GM18951 (cell line): ENCODE measurements around the gene DPYSL3.

ENCODE experiments used
- POLR2A ChIP-seq: IDR thresholded peaks from 4 replicates; pipeline ENCODE4 v1.6.1; 2011; ENCODE audit warnings: mild to moderate bottlenecking; ENCODE audit not compliant: insufficient read length, insufficient read depth; ENCODE audit errors: extremely low read depth
- in situ Hi-C: fragments of 300-500 bp; cut with MboI; formaldehyde crosslinking; loops from one replicate; pipeline ENCODE4 v1.12.0; 2022; ENCODE audit warnings: low sequenced_read_pairs, mixed read lengths, inconsistent platforms; ENCODE audit not compliant: unreplicated experiment

DPYSL3 gene

DNA sequence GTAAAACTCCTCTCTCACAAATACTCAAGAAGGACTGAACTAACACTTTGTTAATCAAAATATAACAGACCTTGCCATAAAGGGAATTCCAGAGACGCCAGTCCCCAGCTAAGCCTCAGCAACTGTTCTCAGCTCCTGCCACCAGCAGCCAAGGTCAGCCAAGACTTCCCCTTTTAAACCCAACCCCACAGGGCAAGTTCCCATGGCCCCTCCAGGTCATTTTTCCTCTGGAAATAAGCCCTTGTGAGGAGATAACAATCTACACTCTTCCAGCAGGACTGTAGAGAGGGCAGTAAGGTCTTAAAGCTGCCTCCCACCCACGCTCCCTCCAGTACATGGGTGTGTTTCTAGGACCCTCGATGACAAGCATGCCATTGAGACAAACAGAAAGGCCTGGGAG lies 78.3 kb downstream of the DPYSL3 start:
- in situ Hi-C loops = no loop called here
- TF ChIP-seq POLR2A = no peak

DNA sequence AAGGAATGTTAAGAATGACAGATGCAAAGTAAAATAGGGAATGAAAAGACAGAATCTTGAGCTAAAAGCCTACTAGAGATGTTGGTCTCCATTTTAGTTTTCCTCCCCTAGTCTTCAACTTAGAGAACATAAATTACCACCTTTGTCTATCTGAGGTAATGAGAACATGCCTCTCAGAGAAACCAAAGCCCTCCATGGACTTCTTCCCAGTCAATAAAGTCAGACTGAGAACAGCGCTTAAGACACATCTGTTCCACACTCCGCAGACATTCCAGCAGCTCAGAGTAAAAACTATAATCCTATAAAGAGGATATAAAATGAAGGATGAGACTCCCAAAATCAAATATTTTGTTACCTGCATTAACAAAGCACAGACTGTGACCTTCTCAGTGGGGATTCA lies 79.2 kb downstream of the DPYSL3 start:
- in situ Hi-C loops = no loop called here
- no peak for TF ChIP-seq POLR2A

DNA sequence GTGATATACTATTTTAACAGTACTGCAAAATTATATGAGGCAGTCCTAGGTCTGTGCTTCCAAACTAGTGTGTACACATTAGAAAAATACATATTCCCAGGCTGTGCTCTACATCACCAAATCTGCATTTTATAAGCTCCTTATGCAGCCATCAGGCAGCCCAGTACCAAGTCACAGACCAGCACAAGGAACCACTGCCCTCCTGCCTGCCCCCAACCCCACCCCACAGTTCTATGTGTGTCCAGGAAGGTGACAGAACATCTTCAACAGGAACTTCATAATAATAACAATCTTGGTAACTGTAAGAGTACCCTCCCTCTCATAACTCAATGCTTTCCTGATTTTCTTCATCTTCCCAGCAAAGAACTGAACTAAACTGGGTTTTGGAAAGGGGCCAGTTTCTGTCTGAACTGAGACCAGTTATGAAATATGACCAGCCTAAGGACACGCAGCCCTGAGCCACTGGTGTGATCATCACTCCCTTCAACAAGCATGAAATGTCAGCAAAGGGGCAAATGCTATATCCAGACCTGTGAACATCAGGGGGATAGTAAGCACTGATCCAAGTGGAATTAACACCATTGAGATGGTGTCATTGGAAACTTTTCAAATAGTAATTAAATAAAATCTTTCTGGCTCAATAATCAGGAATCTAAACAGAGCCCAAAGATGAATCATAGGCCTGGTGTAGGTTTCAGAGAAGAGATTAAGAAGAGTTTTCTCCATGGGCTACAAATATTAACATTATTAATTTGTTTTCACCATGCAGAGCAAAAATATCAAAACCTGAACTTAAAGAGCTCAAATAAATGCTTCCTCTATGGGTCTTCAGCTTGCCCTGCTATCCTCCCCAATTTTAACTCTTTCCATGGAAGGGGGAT lies 82.1 kb downstream of the DPYSL3 start:
- no peak for TF ChIP-seq POLR2A
- in situ Hi-C loops = no loop called here

DNA sequence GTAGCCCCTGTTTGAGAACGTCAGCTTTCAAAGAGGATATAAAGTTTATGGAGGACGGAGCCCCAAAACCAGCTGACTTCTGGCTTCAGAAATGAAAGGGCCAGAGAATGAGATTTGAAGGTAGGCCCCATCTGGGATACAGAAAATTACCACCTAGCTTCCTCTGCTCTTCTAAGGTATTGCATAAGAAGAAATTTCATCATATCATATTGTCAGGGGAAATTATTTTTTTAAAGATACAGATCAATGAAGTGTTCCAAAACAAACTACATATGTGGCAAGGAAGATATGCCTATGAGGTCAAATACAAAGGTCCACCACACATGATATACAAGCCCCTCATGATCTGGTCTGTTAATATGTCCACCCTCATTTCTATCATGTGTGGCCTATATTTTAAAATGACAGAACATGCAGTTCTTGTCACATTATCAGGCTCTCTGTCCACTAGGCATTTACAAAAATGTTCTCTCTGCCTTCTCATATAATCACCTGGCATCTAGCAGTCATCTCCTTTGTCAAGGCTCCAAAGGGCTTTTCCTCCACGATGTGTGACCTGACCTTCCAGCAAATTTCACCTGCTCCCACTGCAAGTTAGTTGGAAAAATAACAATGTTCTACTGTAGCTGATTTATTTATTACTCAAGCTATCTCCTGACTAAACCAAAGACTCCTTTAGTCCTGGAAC lies 83.1 kb downstream of the DPYSL3 start:
- TF ChIP-seq POLR2A = no peak
- in situ Hi-C loops = no loop called here

DNA sequence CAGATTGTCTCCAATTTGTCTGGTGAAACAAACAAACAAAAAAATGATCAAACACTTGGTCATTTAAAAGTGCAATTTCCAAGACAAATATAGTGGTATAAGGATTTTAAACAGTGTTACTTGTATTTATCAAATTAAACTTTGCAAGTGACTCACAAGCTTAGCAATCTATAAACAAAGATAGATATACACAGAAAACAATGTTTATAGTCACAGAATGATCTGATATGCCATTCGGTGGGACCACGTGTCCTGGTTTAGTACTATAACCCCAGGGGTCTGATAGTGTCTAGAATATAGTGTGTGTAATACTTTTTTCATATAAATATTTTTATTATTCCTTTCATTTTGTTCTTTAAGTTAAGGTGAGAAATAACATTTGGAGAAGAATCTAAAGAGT lies 91.3 kb downstream of the DPYSL3 start:
- in situ Hi-C loops = no loop called here
- TF ChIP-seq POLR2A = no peak

DNA sequence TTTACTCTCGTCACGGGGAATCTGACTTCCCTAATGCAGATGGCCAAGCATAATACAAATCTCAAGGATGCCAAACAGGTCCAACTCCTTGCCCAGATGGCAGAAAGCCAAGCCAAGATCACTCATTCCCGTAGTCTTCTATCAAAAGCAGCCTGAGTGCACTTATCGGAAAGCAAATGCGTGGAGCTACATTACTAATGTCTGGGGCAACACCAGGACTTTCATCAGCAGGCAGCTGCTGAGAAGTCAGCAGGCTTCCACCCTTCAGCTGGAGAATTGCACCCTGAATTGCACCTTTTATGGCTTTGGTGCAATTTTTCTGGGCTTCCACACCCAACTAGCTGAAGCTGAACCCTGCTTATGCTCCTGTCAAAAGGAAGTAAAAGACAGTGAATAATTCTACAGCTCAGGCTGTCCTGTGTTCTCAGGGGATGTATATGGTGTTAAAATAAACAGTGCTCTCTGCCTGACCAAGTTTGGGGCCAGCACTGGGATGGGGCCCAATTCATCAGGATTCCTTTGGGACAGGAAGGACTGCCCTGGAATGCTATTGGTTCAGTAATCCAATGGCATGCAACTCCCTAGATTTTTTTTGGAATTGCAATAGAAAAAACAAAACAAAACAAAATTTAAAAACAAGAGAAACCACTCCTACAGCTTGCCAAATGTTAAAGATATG lies 92.6 kb downstream of the DPYSL3 start:
- in situ Hi-C loops = no loop called here

DNA sequence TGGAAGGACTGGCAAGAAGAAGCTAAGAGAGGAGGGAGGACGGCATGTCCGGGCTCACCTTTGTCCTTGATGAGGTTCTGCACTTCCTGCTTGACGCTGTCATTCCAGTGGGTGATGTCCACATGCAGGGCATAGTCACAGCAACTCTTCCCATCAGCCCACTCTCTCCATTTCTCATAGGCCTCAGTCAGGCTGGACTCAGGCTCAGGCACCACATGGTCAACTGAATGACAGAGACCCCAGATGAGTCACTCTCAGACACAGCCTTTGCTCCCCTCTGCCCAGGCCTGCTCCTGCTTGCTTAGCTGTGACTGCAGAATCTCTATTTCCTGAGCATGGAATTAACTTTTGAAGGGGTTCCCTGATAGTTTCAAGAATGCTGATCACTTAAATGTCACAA lies 94.2 kb downstream of the DPYSL3 start:
- in situ Hi-C loops = no loop called here
- TF ChIP-seq POLR2A = no peak

More for the DNA sequence above, 92.6 kb downstream of the DPYSL3 start:
- no peak for TF ChIP-seq POLR2A

DNA sequence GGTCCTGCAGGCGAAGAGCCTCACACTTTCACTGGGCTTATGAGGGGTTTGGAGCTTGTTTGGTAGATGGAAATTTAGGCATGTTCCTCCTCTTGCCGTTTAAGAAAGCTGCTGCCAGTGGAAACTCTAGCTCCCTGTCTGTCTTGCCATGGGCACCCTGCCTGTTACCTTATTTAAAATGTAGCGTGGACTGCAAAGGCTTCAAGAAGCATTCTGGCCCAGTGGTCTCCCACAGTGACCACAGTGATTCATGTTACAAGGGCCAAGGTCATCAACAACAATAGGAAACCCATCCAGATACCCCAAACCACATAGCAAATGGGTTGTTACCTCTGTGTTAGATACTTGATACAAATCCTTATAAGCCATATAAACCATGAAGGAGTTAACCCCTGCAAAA lies 96.6 kb downstream of the DPYSL3 start:
- no peak for TF ChIP-seq POLR2A
- in situ Hi-C loops = no loop called here

DNA sequence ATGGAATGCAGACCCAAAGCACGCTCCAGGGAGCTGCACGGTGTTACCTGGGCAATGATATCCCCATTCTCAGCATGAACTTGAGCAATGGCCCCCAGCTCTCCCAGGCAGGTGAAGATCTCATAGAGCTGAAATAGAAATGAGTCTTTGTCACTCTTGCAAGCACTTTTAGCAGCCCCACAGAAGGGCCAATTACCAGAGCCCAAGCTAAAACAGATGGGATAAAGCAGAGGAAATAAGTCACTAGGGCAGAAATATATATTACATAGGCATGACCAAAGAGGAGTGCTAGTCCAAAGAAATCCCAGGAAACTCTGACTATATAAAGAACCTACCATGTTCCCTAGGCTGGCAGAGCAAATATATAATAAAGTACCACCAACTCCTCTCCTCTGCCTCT lies 97.3 kb downstream of the DPYSL3 start:
- no peak for TF ChIP-seq POLR2A
- in situ Hi-C loops = no loop called here

DNA sequence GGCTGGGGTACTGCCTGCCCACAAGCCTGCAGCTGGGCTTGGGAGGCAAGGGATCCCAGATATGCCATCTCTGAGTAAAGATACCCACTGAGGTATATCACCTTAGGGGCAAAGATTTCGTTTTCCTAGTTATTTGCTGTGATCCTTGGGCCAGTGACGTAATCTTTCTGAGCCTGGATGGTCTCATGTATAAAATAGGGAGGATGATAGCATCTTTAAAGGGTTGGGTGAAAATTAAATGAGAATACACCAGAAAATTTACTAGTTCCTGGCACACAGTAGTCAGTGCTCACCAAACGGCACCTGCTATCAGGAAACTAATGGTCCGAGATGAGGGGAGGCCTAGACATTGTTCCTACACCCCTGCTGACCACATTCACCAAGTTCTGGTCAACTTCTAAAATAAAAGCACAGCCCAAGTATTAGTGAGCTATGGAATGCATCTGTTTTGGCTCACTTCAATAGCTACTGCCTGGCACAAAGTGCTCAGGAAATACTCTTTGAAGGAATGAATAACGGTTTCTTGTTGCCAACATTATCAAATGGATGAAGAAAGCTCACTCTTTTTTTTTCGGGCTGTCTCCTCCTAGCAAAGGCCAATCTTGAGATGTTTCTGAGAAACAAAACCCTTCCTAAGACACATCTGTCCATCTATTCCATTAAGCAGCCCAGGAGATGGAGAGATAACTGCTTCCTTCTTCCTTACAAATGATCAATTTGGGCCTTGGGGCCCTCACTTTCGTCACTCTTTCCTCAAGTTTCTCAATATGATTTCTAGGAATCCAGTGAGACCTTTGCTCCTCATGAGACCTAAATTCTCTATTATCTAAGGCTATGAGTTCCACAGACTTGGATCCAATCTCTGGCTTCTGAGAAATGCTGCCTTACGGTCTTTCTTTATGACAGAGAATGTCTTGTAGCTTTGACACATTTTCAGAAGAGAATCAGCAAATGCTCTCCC lies 98.2 kb downstream of the DPYSL3 start:
- in situ Hi-C loops = no loop called here
- TF ChIP-seq POLR2A = no peak

DNA sequence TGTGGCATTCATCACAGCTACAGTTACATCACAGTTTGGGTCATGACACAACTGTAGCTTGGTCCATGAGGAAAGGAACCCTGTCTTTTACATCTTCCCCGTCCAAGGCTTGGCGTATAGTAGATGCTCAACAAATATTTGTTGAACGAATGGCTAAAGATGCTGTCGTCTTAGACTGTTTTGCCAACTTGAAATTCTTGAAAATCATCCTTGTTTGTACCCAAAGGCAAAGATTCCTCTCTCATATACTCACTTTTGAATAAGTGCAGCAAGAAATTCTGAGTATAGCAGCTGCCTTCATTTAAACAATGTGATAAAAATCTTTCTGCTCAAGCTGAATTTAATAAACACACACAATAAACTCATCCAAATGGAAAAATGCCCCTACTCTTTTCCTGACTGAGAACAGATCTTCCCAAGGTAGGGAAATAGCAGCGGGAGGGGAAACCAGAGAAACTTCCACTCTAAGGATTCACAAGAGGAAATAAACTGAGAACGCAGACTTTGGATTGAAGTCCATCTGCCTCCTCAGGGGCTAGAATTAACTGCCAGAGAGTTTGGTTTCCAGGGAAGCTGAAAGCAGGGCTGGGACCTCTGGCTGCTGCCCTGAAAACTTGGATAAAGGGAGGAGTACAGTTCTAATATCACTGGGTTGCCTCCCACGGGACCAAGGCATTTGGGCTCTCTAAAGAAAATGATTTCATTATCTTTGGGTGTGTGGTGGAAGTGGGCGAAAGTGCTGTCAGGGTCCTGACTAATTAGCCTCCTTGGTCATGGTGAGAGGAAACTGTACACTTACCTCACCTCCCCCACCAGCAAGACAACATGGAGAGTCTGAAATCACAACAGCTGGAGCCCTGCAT lies 99.1 kb downstream of the DPYSL3 start:
- in situ Hi-C loops = no loop called here
- no peak for TF ChIP-seq POLR2A

DNA sequence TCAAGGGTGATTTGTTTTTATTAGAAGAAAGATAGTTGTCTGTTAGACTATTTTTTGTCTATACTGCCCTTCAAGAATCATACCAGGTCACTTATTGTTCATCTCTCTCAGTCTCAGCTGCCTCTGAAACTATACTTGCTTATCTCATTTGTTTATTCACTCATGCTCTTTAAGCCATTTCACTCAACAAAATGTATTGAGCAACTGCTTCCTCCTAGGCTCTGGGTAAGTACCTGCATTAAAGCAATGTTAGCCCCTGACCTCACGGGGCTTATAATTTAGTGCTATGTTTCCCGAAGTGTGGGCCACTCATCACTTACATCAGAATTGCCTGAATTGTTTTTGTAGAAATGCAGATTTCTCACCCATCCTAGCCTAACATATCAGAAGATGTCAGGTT lies 100.9 kb downstream of the DPYSL3 start:
- in situ Hi-C loops = no loop called here
- TF ChIP-seq POLR2A = no peak
